HFFc6 (cell line): ENCODE data around the gene PCDHGB5. TPM values are rescaled to one million over a fixed set of nuclear protein-coding genes. Genes with fewer than 3 reads are reported as not detected.
"Not testable (repeated sequence)": the region's sequence is repeated elsewhere in the genome, so short reads cannot be mapped to it uniquely, and the experiment has no call there.

ENCODE experiments used
- DNase-seq: peaks from one replicate; pipeline ENCODE4 v3.0.0-alpha.2; 2018
- H3K27ac Mint-ChIP-seq: 2 replicates; pipeline ENCODE4 v1.8.0; 2020; ENCODE audit warnings: mild to moderate bottlenecking, mixed read lengths
- H3K27me3 Mint-ChIP-seq: 2 replicates; pipeline ENCODE4 v1.8.0; 2021; ENCODE audit warnings: mild to moderate bottlenecking, moderate library complexity, mixed read lengths; ENCODE audit not compliant: insufficient read depth
- H3K36me3 Mint-ChIP-seq: 2 replicates; pipeline ENCODE4 v1.8.0; 2021; ENCODE audit warnings: low read depth, mixed read lengths
- H3K4me1 Mint-ChIP-seq: 2 replicates; pipeline ENCODE4 v1.8.0; 2020; ENCODE audit warnings: low read depth, mixed read lengths
- H3K4me3 Mint-ChIP-seq: 2 replicates; pipeline ENCODE4 v1.8.0; 2020; ENCODE audit warnings: mild to moderate bottlenecking, moderate library complexity, mixed read lengths
- H3K9me3 Mint-ChIP-seq: 2 replicates; pipeline ENCODE4 v1.8.0; 2020; ENCODE audit warnings: mild to moderate bottlenecking, mixed read lengths
- total RNA-seq, 6 experiments: library from RNA; stranded (reverse); fragmentation: NEBNext Ultra II Directional; extraction: Animal tissue kit (Norgen Biotek cat#: 25700); gene quantifications; 2 replicates in 1 of 6; 3 replicates in 5 of 6; pipeline ENCODE4 v1.2.3, GENCODE V29; 2021
- TF ChIP-seq, protein P1 (sequence below): fragments of 200-600 bp; sonication (generic); IDR thresholded peaks from 2 replicates; pipeline ENCODE4 v1.5.0; 2021; ENCODE audit warnings: antibody characterized with exemption, mild to moderate bottlenecking

PCDHGB5 gene
- total RNA-seq, 6 experiments from 2014 or later: 8.8 to 14.6 (median 9.6) TPM

GRCh38 chr5:141402553-141403243 lies 5.0 kb downstream of the PCDHGB5 start, which contains the start of gene PCDHGA9:
PCDHGA9 (plus strand) TSS chr5:141402778; CDS start chr5:141402953, 175 bp downstream.
- Mint-ChIP-seq H3K9me3 (peaks cover 65% of the 10 kb centered on the region), H3K27ac (no peak within 1 kb of the TSS), H3K36me3 (peaks cover 69% of the 10 kb centered on the region), H3K4me1 (peaks cover 8% of the 10 kb centered on the region), H3K27me3 (peaks cover 3% of the 10 kb centered on the region), H3K4me3 (0 out of 2 replicates have a peak within 1 kb of the TSS, but pooled peaks have one; percentile 37)
- TF ChIP-seq, protein P1, sequence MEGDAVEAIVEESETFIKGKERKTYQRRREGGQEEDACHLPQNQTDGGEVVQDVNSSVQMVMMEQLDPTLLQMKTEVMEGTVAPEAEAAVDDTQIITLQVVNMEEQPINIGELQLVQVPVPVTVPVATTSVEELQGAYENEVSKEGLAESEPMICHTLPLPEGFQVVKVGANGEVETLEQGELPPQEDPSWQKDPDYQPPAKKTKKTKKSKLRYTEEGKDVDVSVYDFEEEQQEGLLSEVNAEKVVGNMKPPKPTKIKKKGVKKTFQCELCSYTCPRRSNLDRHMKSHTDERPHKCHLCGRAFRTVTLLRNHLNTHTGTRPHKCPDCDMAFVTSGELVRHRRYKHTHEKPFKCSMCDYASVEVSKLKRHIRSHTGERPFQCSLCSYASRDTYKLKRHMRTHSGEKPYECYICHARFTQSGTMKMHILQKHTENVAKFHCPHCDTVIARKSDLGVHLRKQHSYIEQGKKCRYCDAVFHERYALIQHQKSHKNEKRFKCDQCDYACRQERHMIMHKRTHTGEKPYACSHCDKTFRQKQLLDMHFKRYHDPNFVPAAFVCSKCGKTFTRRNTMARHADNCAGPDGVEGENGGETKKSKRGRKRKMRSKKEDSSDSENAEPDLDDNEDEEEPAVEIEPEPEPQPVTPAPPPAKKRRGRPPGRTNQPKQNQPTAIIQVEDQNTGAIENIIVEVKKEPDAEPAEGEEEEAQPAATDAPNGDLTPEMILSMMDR: 0 out of 2 replicates have a peak, but pooled peaks have one; percentile 45
- DNase-seq: no peak

DNA sequence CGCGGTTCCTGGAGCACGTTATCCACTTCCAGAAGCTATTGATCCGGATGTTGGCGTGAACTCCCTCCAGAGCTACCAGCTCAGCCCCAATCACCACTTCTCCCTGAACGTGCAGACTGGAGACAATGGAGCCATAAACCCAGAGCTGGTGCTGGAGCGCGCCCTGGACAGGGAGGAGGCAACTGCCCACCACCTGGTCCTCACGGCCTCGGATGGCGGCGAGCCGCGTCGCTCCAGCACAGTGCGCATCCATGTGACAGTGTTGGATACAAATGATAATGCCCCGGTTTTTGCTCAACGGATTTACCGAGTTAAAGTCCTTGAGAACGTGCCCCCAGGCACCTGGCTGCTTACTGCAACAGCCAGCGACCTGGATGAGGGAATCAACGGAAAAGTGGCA lies 5.6 kb downstream of the PCDHGB5 start:
- Mint-ChIP-seq H3K9me3 (peaks cover 71% of the 10 kb centered on the region), H3K27ac (no peak overlapping the region), H3K27me3 (peaks cover 3% of the 10 kb centered on the region), H3K4me1 (peaks cover 8% of the 10 kb centered on the region), H3K36me3 (peaks cover 72% of the 10 kb centered on the region), H3K4me3 (no peak overlapping the region)
- TF ChIP-seq, protein P1: no peak
- no peak for DNase-seq

- H3K27me3 Mint-ChIP-seq, H3K4me3 Mint-ChIP-seq, DNase-seq, H3K4me1 Mint-ChIP-seq, H3K27ac Mint-ChIP-seq: not testable (repeated sequence)
- H3K9me3 Mint-ChIP-seq: peaks cover 60% of the 10 kb centered on the region
- H3K36me3 Mint-ChIP-seq: peaks cover 62% of the 10 kb centered on the region
- TF ChIP-seq, protein P1: peak; percentile 51; the same call in 1 of the 2 replicates
These were observed 10.2 kb downstream of the PCDHGB5 start, which contains the start of gene PCDHGB6 for GRCh38 chr5:141407790-141408505. PCDHGB6 (plus strand) TSS chr5:141408021; CDS start chr5:141408203, 182 bp downstream.

GRCh38 chr5:141409598-141410306 lies 12.0 kb downstream of the PCDHGB5 start:
- TF ChIP-seq, protein P1: no peak
- no peak for DNase-seq
- H3K27me3 Mint-ChIP-seq: no peaks in the 10 kb centered on the region
- no peaks in the 10 kb centered on the region; the same call in 1 of the 2 replicates for H3K4me1 Mint-ChIP-seq
- H3K27ac Mint-ChIP-seq: no peak overlapping the region
- H3K36me3 Mint-ChIP-seq: peaks cover 65% of the 10 kb centered on the region
- H3K4me3 Mint-ChIP-seq: no peak overlapping the region
- peaks cover 53% of the 10 kb centered on the region for H3K9me3 Mint-ChIP-seq

- Mint-ChIP-seq H3K4me3 (no peak overlapping the region), H3K4me1 (no peaks in the 10 kb centered on the region; the same call in 1 of the 2 replicates), H3K9me3 (peaks cover 42% of the 10 kb centered on the region), H3K27ac (no peak overlapping the region), H3K27me3 (no peaks in the 10 kb centered on the region), H3K36me3 (peaks cover 48% of the 10 kb centered on the region)
- TF ChIP-seq, protein P1: no peak
- DNase-seq: no peak
These were observed 13.8 kb downstream of the PCDHGB5 start for GRCh38 chr5:141411575-141411974.
